Fibroblast of lung (primary cell): ENCODE data around the gene USP31. TPM values are rescaled to one million over a fixed set of nuclear protein-coding genes. Genes with fewer than 3 reads are reported as not detected.

ENCODE experiments used
- DNase-seq, 2 donors: peaks; one replicate each; pipeline versions ENCODE4 v3.0.0 to v3.0.0-alpha.2; 2010; ENCODE audit warnings: low read depth in 2 of 2
- H2AFZ ChIP-seq: 2 replicates; pipeline ENCODE4 v1.5.1; 2012; ENCODE audit warnings: low read length, control low read depth, inconsistent platforms
- H3K27ac ChIP-seq: 2 replicates; pipeline ENCODE4 v1.5.1; 2011; ENCODE audit warnings: low read length, control low read depth; ENCODE audit not compliant: insufficient read depth
- H3K27me3 ChIP-seq: 2 replicates; pipeline ENCODE4 v1.5.1; 2011; ENCODE audit warnings: mild to moderate bottlenecking, low read length; ENCODE audit not compliant: control insufficient read depth, insufficient read depth
- H3K36me3 ChIP-seq: 2 replicates; pipeline ENCODE4 v1.5.1; 2011; ENCODE audit warnings: low read length; ENCODE audit not compliant: control insufficient read depth, insufficient read depth
- H3K4me1 ChIP-seq: 2 replicates; pipeline ENCODE4 v1.5.1; 2011; ENCODE audit warnings: low read length; ENCODE audit not compliant: control insufficient read depth, insufficient read depth; ENCODE audit errors: extremely low read depth
- H3K4me2 ChIP-seq: 2 replicates; pipeline ENCODE4 v1.5.1; 2011; ENCODE audit warnings: low read length, control low read depth; ENCODE audit not compliant: insufficient read depth; ENCODE audit errors: extremely low read depth
- H3K4me3 ChIP-seq, 4 experiments: fragments of 200-600 bp in 1 of 4; sonication (generic) in 1 of 4; replicated peaks in 1 of 4; 2 replicates each; pipeline ENCODE4 v1.5.1; 2011 to 2016; ENCODE audit warnings: low read length in 4 of 4, low read depth in 3 of 4, mild to moderate bottlenecking in 3 of 4, control low read depth in 2 of 4, inconsistent platforms in 1 of 4, mixed read lengths in 1 of 4; ENCODE audit not compliant: insufficient read depth in 1 of 4; ENCODE audit errors: control extremely low read depth in 1 of 4
- H3K79me2 ChIP-seq: 2 replicates; pipeline ENCODE4 v1.5.1; 2012; ENCODE audit warnings: mild to moderate bottlenecking, low read length, inconsistent platforms; ENCODE audit not compliant: control insufficient read depth, insufficient read depth
- H3K9ac ChIP-seq: 2 replicates; pipeline ENCODE4 v1.5.1; 2011; ENCODE audit warnings: mild to moderate bottlenecking, low read length, control low read depth; ENCODE audit not compliant: insufficient read depth
- H3K9me3 ChIP-seq: 2 replicates; pipeline ENCODE4 v1.5.1; 2012; ENCODE audit warnings: low read depth, low read length; ENCODE audit not compliant: control insufficient read depth, insufficient read depth
- H4K20me1 ChIP-seq: 2 replicates; pipeline ENCODE4 v1.5.1; 2011; ENCODE audit warnings: low read length; ENCODE audit not compliant: control insufficient read depth, insufficient read depth; ENCODE audit errors: extremely low read depth
- EZH2 ChIP-seq: IDR thresholded peaks from 2 replicates; pipeline ENCODE4 v1.5.1; 2012; ENCODE audit warnings: low read length, control low read depth, mild to moderate bottlenecking; ENCODE audit errors: missing control alignments
- polyA plus RNA-seq, 2 donors: library from polyadenylated mRNA; depleted of rRNA in 1 of 2; stranded (reverse) in 1 of 2; unstranded in 1 of 2; fragments of >200 nt; gene quantifications; 2 replicates each; pipeline ENCODE4 v1.2.1, GENCODE V29; 2011 to 2012; ENCODE audit warnings: missing spikeins in 1 of 2
- total RNA-seq: library from RNA; depleted of rRNA; stranded (reverse); fragments of >200 nt; gene quantifications from 2 replicates; pipeline ENCODE4 v1.2.1, GENCODE V29; 2014
- TF ChIP-seq, protein P1 (sequence below), 2 donors: IDR thresholded peaks in 1 of 2; conservative IDR thresholded peaks in 1 of 2; 1 replicate in 1 of 2; 2 replicates in 1 of 2; pipeline ENCODE4 v1.5.1; 2011 to 2012; ENCODE audit warnings: low read length in 2 of 2, control low read depth in 1 of 2, inconsistent platforms in 1 of 2, low read depth in 1 of 2, mild to moderate bottlenecking in 1 of 2

The USP31 gene
- total and polyA plus RNA-seq, 2 donors (not counting 1 experiment from before 2014, with no cell fraction given), result 4.8 to 5.8 TPM

DNA sequence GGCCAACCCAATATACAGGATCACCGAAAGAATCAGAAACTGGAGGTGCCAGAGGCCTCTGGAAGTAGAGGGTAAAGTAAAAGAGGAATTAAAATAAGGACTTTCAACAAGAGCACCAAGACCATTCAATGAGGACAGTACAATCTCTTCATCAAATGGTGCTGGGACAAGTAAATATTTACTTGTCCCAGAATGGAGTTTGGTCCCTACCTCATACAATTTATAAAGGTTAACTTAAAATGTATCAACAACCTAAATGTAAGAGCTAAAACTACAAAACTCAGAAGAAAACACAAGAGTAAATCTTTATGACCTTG is 56.5 kb downstream of the USP31 start:
- Histone ChIP-seq H3K4me1 (no peaks in the 10 kb centered on the region), H3K27ac (no peak overlapping the region), H3K79me2 (no peaks in the 10 kb centered on the region), H4K20me1 (no peaks in the 10 kb centered on the region), H3K4me2 (no peak overlapping the region), H3K9ac (no peak overlapping the region), H2AFZ (no peak overlapping the region), H3K27me3 (no peaks in the 10 kb centered on the region), H3K9me3 (no peaks in the 10 kb centered on the region), H3K4me3 (no peak overlapping the region), H3K36me3 (peaks cover 2% of the 10 kb centered on the region)
- no peak for DNase-seq
- no peak for TF ChIP-seq EZH2
- TF ChIP-seq, protein P1, sequence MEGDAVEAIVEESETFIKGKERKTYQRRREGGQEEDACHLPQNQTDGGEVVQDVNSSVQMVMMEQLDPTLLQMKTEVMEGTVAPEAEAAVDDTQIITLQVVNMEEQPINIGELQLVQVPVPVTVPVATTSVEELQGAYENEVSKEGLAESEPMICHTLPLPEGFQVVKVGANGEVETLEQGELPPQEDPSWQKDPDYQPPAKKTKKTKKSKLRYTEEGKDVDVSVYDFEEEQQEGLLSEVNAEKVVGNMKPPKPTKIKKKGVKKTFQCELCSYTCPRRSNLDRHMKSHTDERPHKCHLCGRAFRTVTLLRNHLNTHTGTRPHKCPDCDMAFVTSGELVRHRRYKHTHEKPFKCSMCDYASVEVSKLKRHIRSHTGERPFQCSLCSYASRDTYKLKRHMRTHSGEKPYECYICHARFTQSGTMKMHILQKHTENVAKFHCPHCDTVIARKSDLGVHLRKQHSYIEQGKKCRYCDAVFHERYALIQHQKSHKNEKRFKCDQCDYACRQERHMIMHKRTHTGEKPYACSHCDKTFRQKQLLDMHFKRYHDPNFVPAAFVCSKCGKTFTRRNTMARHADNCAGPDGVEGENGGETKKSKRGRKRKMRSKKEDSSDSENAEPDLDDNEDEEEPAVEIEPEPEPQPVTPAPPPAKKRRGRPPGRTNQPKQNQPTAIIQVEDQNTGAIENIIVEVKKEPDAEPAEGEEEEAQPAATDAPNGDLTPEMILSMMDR (conservative IDR thresholded peaks at IDR 0.05 in 1 of 2, IDR thresholded peaks at IDR 0.05 in 1 of 2; ENCODE audit: low read depth in 1 of 2, low read length in 2 of 2), result no peak

DNA sequence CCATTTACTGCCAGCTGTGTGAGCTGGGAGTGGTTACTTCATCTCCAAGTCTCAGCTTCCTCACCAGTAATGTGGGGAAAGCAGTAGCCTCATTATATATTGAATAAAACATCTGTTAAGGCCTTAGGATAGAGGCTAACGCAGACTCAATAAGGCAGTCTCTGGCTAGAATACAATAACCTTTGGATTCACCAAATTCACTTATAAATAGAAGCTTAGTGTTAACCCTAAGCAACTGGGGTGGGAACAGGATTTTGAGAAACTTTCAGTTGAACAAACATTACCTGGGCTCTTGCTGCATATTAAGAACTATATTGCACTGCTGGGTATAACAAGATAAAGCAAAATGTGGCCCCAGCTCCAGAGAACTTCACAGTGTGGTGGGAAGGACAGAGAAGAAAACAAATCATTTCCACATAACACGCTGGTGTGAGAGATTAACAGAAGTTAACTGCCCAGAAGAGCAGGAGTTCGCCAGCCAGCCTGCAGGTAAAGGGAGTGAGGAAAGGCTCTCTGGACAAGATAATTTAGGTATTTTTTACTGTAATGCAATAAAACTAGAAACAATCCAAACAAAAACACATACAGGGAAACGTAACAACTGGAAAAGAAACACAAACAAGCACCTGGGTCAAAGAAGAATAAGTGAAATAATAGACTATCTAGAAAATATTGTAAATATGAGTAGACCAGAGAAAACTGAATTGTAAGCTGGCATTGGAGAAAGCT is 57.0 kb downstream of the USP31 start:
- H3K4me3 ChIP-seq, result no peak overlapping the region
- H3K4me1 ChIP-seq, result no peaks in the 10 kb centered on the region
- H4K20me1 ChIP-seq, result no peaks in the 10 kb centered on the region
- no peaks in the 10 kb centered on the region for H3K9me3 ChIP-seq
- H3K4me2 ChIP-seq, result no peak overlapping the region
- no peak overlapping the region for H2AFZ ChIP-seq
- no peaks in the 10 kb centered on the region for H3K79me2 ChIP-seq
- H3K9ac ChIP-seq, result no peak overlapping the region
- H3K36me3 ChIP-seq, result peaks cover 2% of the 10 kb centered on the region
- H3K27me3 ChIP-seq, result no peaks in the 10 kb centered on the region
- no peak overlapping the region for H3K27ac ChIP-seq
- no peak for DNase-seq
- no peak for TF ChIP-seq EZH2
- TF ChIP-seq, protein P1 (conservative IDR thresholded peaks at IDR 0.05 in 1 of 2, IDR thresholded peaks at IDR 0.05 in 1 of 2; ENCODE audit: low read depth in 1 of 2, low read length in 2 of 2), result no peak

DNA sequence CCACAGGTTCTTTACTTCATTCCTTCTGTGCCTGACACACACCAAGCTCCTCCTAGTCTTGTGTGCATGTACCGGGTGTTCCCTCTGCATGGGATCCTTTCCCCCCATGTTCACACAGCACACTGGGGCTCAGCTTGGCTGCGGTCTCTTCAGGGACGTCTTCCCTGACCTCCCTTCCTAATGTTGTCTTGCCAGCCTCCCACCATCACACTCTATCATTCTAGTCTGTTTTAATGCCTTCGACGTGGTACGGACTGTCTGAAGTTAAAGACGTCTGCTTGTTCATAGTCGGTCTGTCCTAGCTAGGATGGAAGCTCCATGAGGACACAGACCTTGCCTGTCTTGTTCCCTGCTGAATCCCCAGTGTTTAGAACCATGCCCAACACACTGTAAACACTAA is 60.1 kb downstream of the USP31 start:
- Histone ChIP-seq H3K4me2 (no peak overlapping the region), H4K20me1 (no peaks in the 10 kb centered on the region), H3K9me3 (no peaks in the 10 kb centered on the region), H3K27ac (no peak overlapping the region), H3K9ac (no peak overlapping the region), H3K79me2 (no peaks in the 10 kb centered on the region), H3K36me3 (peaks cover 2% of the 10 kb centered on the region), H3K4me1 (no peaks in the 10 kb centered on the region), H3K27me3 (no peaks in the 10 kb centered on the region), H2AFZ (no peak overlapping the region), H3K4me3 (no peak overlapping the region)
- TF ChIP-seq, protein P1 (conservative IDR thresholded peaks at IDR 0.05 in 1 of 2, IDR thresholded peaks at IDR 0.05 in 1 of 2; ENCODE audit: low read depth in 1 of 2, low read length in 2 of 2), result no peak
- no peak for TF ChIP-seq EZH2
- DNase-seq, result no peak
